Loucy (cell line): ENCODE results near the gene TOX2.

Source experiments
- H2AFZ ChIP-seq: fragments of 200-600 bp; sonication (generic); 2 replicates; pipeline ENCODE4 v1.6.0; 2016; ENCODE audit warnings: antibody characterized with exemption, mild to moderate bottlenecking, low read length, moderate library complexity
- H3F3A ChIP-seq: fragments of 200-600 bp; 2 replicates; pipeline ENCODE4 v1.6.0; 2016; ENCODE audit warnings: antibody characterized with exemption, low read depth, mild to moderate bottlenecking
- H3K27me3 ChIP-seq: fragments of 200-600 bp; sonication (generic); 2 replicates; pipeline ENCODE4 v1.6.1; 2014; ENCODE audit warnings: low read length, mild to moderate bottlenecking; ENCODE audit not compliant: insufficient read depth, poor library complexity, severe bottlenecking
- H3K36me3 ChIP-seq: fragments of 200-600 bp; sonication (generic); 2 replicates; pipeline ENCODE4 v1.6.1; 2016; ENCODE audit warnings: low read length; ENCODE audit not compliant: insufficient read depth
- H3K4me1 ChIP-seq: fragments of 200-600 bp; sonication (generic); 2 replicates; pipeline ENCODE4 v1.5.1; 2014; ENCODE audit warnings: low read length, mild to moderate bottlenecking; ENCODE audit not compliant: insufficient read depth, poor library complexity, severe bottlenecking
- H3K4me2 ChIP-seq: fragments of 200-600 bp; sonication (generic); 2 replicates; pipeline ENCODE4 v1.6.0; 2014; ENCODE audit warnings: antibody characterized with exemption, low read length, low read depth, mild to moderate bottlenecking; ENCODE audit not compliant: poor library complexity, severe bottlenecking
- H3K4me3 ChIP-seq: fragments of 200-600 bp; sonication (generic); 2 replicates; pipeline ENCODE4 v1.5.1; 2014; ENCODE audit warnings: low read length, mild to moderate bottlenecking, mixed read lengths; ENCODE audit not compliant: poor library complexity, severe bottlenecking
- H3K79me2 ChIP-seq: fragments of 200-600 bp; sonication (generic); 2 replicates; pipeline ENCODE4 v1.6.1; 2014; ENCODE audit warnings: low read length; ENCODE audit not compliant: insufficient read depth
- H3K9ac ChIP-seq: fragments of 200-600 bp; sonication (generic); 2 replicates; pipeline ENCODE4 v1.6.0; 2014; ENCODE audit warnings: mild to moderate bottlenecking, low read depth, low read length, moderate library complexity; ENCODE audit not compliant: poor library complexity, severe bottlenecking
- H3K9me2 ChIP-seq: fragments of 200-600 bp; sonication (generic); replicated peaks from 2 replicates; pipeline ENCODE4 v1.6.1; 2016; ENCODE audit warnings: low read depth, low read length, mixed read lengths
- H3K9me3 ChIP-seq: fragments of 200-600 bp; sonication (generic); 2 replicates; pipeline ENCODE4 v1.6.1; 2014; ENCODE audit warnings: mild to moderate bottlenecking, antibody characterized with exemption, low read length, low read depth; ENCODE audit not compliant: insufficient read depth
- H4K20me1 ChIP-seq: fragments of 200-600 bp; sonication (generic); 2 replicates; pipeline ENCODE4 v1.6.0; 2014; ENCODE audit warnings: antibody characterized with exemption, low read length, mild to moderate bottlenecking; ENCODE audit not compliant: insufficient read depth, poor library complexity, severe bottlenecking
- EZH2phosphoT487 ChIP-seq: fragments of 200-600 bp; IDR thresholded peaks from 2 replicates; pipeline ENCODE4 v1.6.1; 2018; ENCODE audit warnings: antibody characterized with exemption, mild to moderate bottlenecking, moderate library complexity, borderline replicate concordance
- TF ChIP-seq, protein P1 (sequence below): fragments of 200-600 bp; sonication (generic); conservative IDR thresholded peaks from 2 replicates; pipeline ENCODE4 v1.5.1; 2014; ENCODE audit warnings: mild to moderate bottlenecking, antibody characterized with exemption, low read length

Gene TOX2

GRCh38 chr20:43947316-43947710, 32.7 kb downstream of the TOX2 start:
- Histone ChIP-seq H4K20me1 (no peaks in the 10 kb centered on the region), H3K9me3 (no peaks in the 10 kb centered on the region), H3K9ac (peak overlapping the region; percentile 21), H3K9me2 (no peaks in the 10 kb centered on the region), H3K4me1 (peaks cover 86% of the 10 kb centered on the region), H3F3A (0 out of 2 replicates have a peak, but pooled peaks cover 4% of the 10 kb centered on the region), H3K4me3 (no peak overlapping the region), H3K36me3 (no peaks in the 10 kb centered on the region), H3K27me3 (no peaks in the 10 kb centered on the region), H2AFZ (no peak overlapping the region), H3K4me2 (peak overlapping the region; percentile 8), H3K79me2 (no peaks in the 10 kb centered on the region)
- no peak for TF ChIP-seq EZH2phosphoT487
- TF ChIP-seq, protein P1, sequence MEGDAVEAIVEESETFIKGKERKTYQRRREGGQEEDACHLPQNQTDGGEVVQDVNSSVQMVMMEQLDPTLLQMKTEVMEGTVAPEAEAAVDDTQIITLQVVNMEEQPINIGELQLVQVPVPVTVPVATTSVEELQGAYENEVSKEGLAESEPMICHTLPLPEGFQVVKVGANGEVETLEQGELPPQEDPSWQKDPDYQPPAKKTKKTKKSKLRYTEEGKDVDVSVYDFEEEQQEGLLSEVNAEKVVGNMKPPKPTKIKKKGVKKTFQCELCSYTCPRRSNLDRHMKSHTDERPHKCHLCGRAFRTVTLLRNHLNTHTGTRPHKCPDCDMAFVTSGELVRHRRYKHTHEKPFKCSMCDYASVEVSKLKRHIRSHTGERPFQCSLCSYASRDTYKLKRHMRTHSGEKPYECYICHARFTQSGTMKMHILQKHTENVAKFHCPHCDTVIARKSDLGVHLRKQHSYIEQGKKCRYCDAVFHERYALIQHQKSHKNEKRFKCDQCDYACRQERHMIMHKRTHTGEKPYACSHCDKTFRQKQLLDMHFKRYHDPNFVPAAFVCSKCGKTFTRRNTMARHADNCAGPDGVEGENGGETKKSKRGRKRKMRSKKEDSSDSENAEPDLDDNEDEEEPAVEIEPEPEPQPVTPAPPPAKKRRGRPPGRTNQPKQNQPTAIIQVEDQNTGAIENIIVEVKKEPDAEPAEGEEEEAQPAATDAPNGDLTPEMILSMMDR, result no peak

- H4K20me1 ChIP-seq, result no peaks in the 10 kb centered on the region
- no peaks in the 10 kb centered on the region for H3K79me2 ChIP-seq
- H3K4me3 ChIP-seq, result no peak overlapping the region
- H3F3A ChIP-seq, result no peaks in the 10 kb centered on the region
- no peak overlapping the region for H2AFZ ChIP-seq
- TF ChIP-seq, protein P1, result no peak
- TF ChIP-seq EZH2phosphoT487, result no peak
- no peaks in the 10 kb centered on the region for H3K27me3 ChIP-seq
- H3K36me3 ChIP-seq, result no peaks in the 10 kb centered on the region
- H3K9ac ChIP-seq, result peak overlapping the region; percentile 15
- H3K9me2 ChIP-seq, result no peaks in the 10 kb centered on the region
- H3K9me3 ChIP-seq, result no peaks in the 10 kb centered on the region
- no peak overlapping the region for H3K4me2 ChIP-seq
- peaks cover 86% of the 10 kb centered on the region for H3K4me1 ChIP-seq
Observed at GRCh38 chr20:43948455-43948854, 33.8 kb downstream of the TOX2 start.

GRCh38 chr20:43949248-43949647, 34.6 kb downstream of the TOX2 start:
- no peaks in the 10 kb centered on the region for H4K20me1 ChIP-seq
- no peaks in the 10 kb centered on the region for H3K9me3 ChIP-seq
- peaks cover 89% of the 10 kb centered on the region for H3K4me1 ChIP-seq

More at GRCh38 chr20:43949248-43949647, 34.6 kb downstream of the TOX2 start:
- no peaks in the 10 kb centered on the region for H3K9me2 ChIP-seq
- H3F3A ChIP-seq, result no peaks in the 10 kb centered on the region; the same call in 1 of the 2 replicates
- H2AFZ ChIP-seq, result no peak overlapping the region
- no peaks in the 10 kb centered on the region for H3K27me3 ChIP-seq
- H3K79me2 ChIP-seq, result no peaks in the 10 kb centered on the region
- H3K9ac ChIP-seq, result peak overlapping the region; percentile 49
- peak overlapping the region; percentile 83 for H3K4me2 ChIP-seq
- TF ChIP-seq EZH2phosphoT487, result no peak
- TF ChIP-seq, protein P1, result no peak
- no peaks in the 10 kb centered on the region for H3K36me3 ChIP-seq
- H3K4me3 ChIP-seq, result peak overlapping the region; percentile 60
